Measurements from ENCODE around the gene LCLAT1.

LCLAT1 gene

DNA sequence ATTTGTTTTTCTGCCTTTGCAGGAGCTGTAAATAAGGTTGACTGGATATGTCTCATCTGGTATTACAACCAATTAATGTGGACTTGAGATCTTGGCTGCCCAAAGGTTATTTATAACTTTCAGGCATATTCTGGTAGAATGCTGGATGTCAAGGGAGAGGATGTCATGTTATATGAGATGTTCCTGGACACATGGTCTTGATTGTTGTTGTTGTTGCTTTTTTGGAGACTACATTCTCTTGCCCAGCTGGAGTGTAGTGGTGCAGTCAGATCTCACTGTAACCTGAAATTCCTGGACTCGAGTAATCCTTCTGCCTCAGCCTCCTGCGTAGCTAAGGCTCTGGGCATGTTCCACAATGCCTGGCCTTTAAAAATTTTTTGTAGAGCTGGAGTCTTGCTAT lies 83.3 kb downstream of the LCLAT1 start:
- Histone ChIP-seq H3K27me3 (replicated peaks in 2 of 5; ENCODE audit: control insufficient read depth in 4 of 5, insufficient read depth in 5 of 5, low read length in 4 of 5) (no peaks in the 10 kb centered on the region), H3K4me1 (ENCODE audit: control extremely low read depth in 1 of 4, control insufficient read depth in 4 of 4, insufficient read depth in 4 of 4, low read length in 3 of 4) (no peaks in the 10 kb centered on the region), H3K36me3 (ENCODE audit: control insufficient read depth in 4 of 4, insufficient read depth in 4 of 4, low read length in 3 of 4) (peaks cover 17 to 56% (median 24%) of the 10 kb centered on the region in 4 experiments), H3K4me3 (ENCODE audit: control insufficient read depth in 1 of 7, extremely low read depth in 1 of 7, insufficient read depth in 4 of 7, low read depth in 2 of 7, low read length in 6 of 7) (no peak overlapping the region), H3K9me3 (ENCODE audit: control extremely low read depth in 1 of 5, control insufficient read depth in 4 of 5, insufficient read depth in 2 of 5, low read depth in 1 of 5, low read length in 4 of 5) (peaks cover 2 to 22% (median 8%) of the 10 kb centered on the region in 5 experiments), H3K27ac (ENCODE audit: insufficient read depth in 1 of 2, low read depth in 1 of 2, low read length in 2 of 2, poor library complexity in 1 of 2, severe bottlenecking in 2 of 2) (no peak overlapping the region)
- CTCF ChIA-PET, result no interaction called here
- 100% methylated on average over 2 of the region's 2 CpGs for WGBS (ENCODE audit: insufficient coverage)
- POLR2A ChIA-PET, result no interaction called here
- no peak for DNase-seq

- no peaks in the 10 kb centered on the region for H3K27me3 ChIP-seq (replicated peaks in 2 of 5; ENCODE audit: control insufficient read depth in 4 of 5, insufficient read depth in 5 of 5, low read length in 4 of 5)
- peaks cover 0 to 15% (median 3%) of the 10 kb centered on the region in 5 experiments for H3K9me3 ChIP-seq (ENCODE audit: control extremely low read depth in 1 of 5, control insufficient read depth in 4 of 5, insufficient read depth in 2 of 5, low read depth in 1 of 5, low read length in 4 of 5)
- WGBS (ENCODE audit: insufficient coverage), result no CpG with 5 or more reads among the region's 1 CpG
- no peak overlapping the region for H3K4me3 ChIP-seq (ENCODE audit: control insufficient read depth in 1 of 7, extremely low read depth in 1 of 7, insufficient read depth in 4 of 7, low read depth in 2 of 7, low read length in 6 of 7)
- peaks cover 0 to 2% (median 0%) of the 10 kb centered on the region in 4 experiments for H3K4me1 ChIP-seq (ENCODE audit: control extremely low read depth in 1 of 4, control insufficient read depth in 4 of 4, insufficient read depth in 4 of 4, low read length in 3 of 4)
- peaks cover 0 to 6% (median under 1%) of the 10 kb centered on the region in 4 experiments for H3K36me3 ChIP-seq (ENCODE audit: control insufficient read depth in 4 of 4, insufficient read depth in 4 of 4, low read length in 3 of 4)
- POLR2A ChIA-PET, result interaction anchor here (0.5 to 0.6 kb wide), 2 partner anchors 94 to 130 kb away, joined by 3 read pairs; partner anchors contain the start of gene LCLAT1
- CTCF ChIA-PET, result no interaction called here
- H3K27ac ChIP-seq (ENCODE audit: insufficient read depth in 1 of 2, low read depth in 1 of 2, low read length in 2 of 2, poor library complexity in 1 of 2, severe bottlenecking in 2 of 2), result no peak overlapping the region
- no peak for DNase-seq
Measured at GRCh38 chr2:30541680-30542079, 94.6 kb downstream of the LCLAT1 start.

DNA sequence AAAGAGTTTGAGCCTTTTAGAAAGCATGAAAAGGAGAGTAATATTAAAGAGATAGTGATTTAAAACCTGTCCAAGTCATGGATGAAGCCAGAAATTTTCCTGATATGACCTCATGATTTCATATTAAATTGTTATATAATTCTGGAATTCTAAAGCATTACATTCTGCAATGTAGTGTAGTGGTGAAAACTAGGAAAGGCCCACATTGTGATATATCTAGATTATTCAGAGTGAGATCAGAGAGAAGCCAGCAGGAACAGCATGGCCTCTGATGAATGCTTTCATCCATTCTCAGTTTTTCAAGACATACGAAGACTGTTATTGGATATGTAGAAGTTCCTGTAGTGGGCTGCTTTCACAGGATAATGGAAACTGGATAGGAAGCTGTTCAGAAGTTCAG lies 98.8 kb downstream of the LCLAT1 start:
- H3K27me3 ChIP-seq (replicated peaks in 2 of 5; ENCODE audit: control insufficient read depth in 4 of 5, insufficient read depth in 5 of 5, low read length in 4 of 5), result no peaks in the 10 kb centered on the region
- WGBS (ENCODE audit: insufficient coverage), result no CpG with 5 or more reads among the region's 1 CpG
- H3K4me3 ChIP-seq (ENCODE audit: control insufficient read depth in 1 of 7, extremely low read depth in 1 of 7, insufficient read depth in 4 of 7, low read depth in 2 of 7, low read length in 6 of 7), result no peak overlapping the region
- no peak overlapping the region for H3K27ac ChIP-seq (ENCODE audit: insufficient read depth in 1 of 2, low read depth in 1 of 2, low read length in 2 of 2, poor library complexity in 1 of 2, severe bottlenecking in 2 of 2)
- POLR2A ChIA-PET, result no interaction called here
- no peak for DNase-seq
- H3K4me1 ChIP-seq (ENCODE audit: control extremely low read depth in 1 of 4, control insufficient read depth in 4 of 4, insufficient read depth in 4 of 4, low read length in 3 of 4), result peaks cover 0 to 2% (median 0%) of the 10 kb centered on the region in 4 experiments
- peaks cover 0 to 6% (median 2%) of the 10 kb centered on the region in 4 experiments for H3K36me3 ChIP-seq (ENCODE audit: control insufficient read depth in 4 of 4, insufficient read depth in 4 of 4, low read length in 3 of 4)
- CTCF ChIA-PET, result no interaction called here
- peaks cover 0 to 7% (median 3%) of the 10 kb centered on the region in 5 experiments for H3K9me3 ChIP-seq (ENCODE audit: control extremely low read depth in 1 of 5, control insufficient read depth in 4 of 5, insufficient read depth in 2 of 5, low read depth in 1 of 5, low read length in 4 of 5)

DNA sequence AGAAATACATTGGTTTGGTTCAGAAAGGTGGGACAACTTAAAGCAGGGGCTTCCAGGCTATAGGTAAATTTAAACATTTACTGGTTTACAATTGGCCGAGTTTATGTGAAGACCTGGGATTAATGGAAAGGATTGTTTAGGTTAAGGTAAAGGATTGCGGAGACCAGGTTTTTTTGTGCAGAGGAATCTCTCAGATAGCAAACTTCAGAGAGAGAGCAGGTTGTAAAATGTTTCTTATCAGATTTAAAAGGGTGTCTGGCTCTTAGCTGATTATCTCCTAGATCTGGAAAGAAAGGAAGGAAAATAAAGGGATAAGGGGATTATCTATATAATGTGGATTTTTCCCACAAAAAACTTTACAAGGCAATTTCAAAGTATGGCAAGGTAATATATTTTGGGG lies 101.3 kb downstream of the LCLAT1 start:
- peaks cover 0 to 2% (median 0%) of the 10 kb centered on the region in 4 experiments for H3K4me1 ChIP-seq (ENCODE audit: control extremely low read depth in 1 of 4, control insufficient read depth in 4 of 4, insufficient read depth in 4 of 4, low read length in 3 of 4)
- ChIA-PET CTCF (no interaction called here), POLR2A (no interaction called here)
- peaks cover 0 to 6% (median 2%) of the 10 kb centered on the region in 4 experiments for H3K36me3 ChIP-seq (ENCODE audit: control insufficient read depth in 4 of 4, insufficient read depth in 4 of 4, low read length in 3 of 4)
- DNase-seq, result no peak
- no peak overlapping the region for H3K4me3 ChIP-seq (ENCODE audit: control insufficient read depth in 1 of 7, extremely low read depth in 1 of 7, insufficient read depth in 4 of 7, low read depth in 2 of 7, low read length in 6 of 7)
- H3K27ac ChIP-seq (ENCODE audit: insufficient read depth in 1 of 2, low read depth in 1 of 2, low read length in 2 of 2, poor library complexity in 1 of 2, severe bottlenecking in 2 of 2), result no peak overlapping the region
- 100% methylated on average over 2 of the region's 2 CpGs for WGBS (ENCODE audit: insufficient coverage)
- H3K27me3 ChIP-seq (replicated peaks in 2 of 5; ENCODE audit: control insufficient read depth in 4 of 5, insufficient read depth in 5 of 5, low read length in 4 of 5), result no peaks in the 10 kb centered on the region
- H3K9me3 ChIP-seq (ENCODE audit: control extremely low read depth in 1 of 5, control insufficient read depth in 4 of 5, insufficient read depth in 2 of 5, low read depth in 1 of 5, low read length in 4 of 5), result peaks cover 0 to 6% (median 0%) of the 10 kb centered on the region in 5 experiments

- CTCF ChIA-PET, result interaction anchor here (0.6 to 1.2 kb wide), 2 partner anchors 162 to 563 kb away, joined by 4 read pairs; no protein-coding TSS in a partner anchor
Measured at GRCh38 chr2:30549096-30549495, 102.0 kb downstream of the LCLAT1 start.

GRCh38 chr2:30559544-30560275 lies 112.7 kb downstream of the LCLAT1 start:
- H3K27ac ChIP-seq (ENCODE audit: insufficient read depth in 1 of 2, low read depth in 1 of 2, low read length in 2 of 2, poor library complexity in 1 of 2, severe bottlenecking in 2 of 2), result no peak overlapping the region
- H3K9me3 ChIP-seq (ENCODE audit: control extremely low read depth in 1 of 5, control insufficient read depth in 4 of 5, insufficient read depth in 2 of 5, low read depth in 1 of 5, low read length in 4 of 5), result peaks cover 0 to 4% (median 0%) of the 10 kb centered on the region in 5 experiments
- POLR2A ChIA-PET, result no interaction called here
- no peaks in the 10 kb centered on the region for H3K4me1 ChIP-seq (ENCODE audit: control extremely low read depth in 1 of 4, control insufficient read depth in 4 of 4, insufficient read depth in 4 of 4, low read length in 3 of 4)
- no peaks in the 10 kb centered on the region for H3K27me3 ChIP-seq (replicated peaks in 2 of 5; ENCODE audit: control insufficient read depth in 4 of 5, insufficient read depth in 5 of 5, low read length in 4 of 5)
- peaks cover 6 to 11% (median 9%) of the 10 kb centered on the region in 4 experiments for H3K36me3 ChIP-seq (ENCODE audit: control insufficient read depth in 4 of 4, insufficient read depth in 4 of 4, low read length in 3 of 4)
- DNase-seq, result no peak
- no CpG with 5 or more reads among the region's 1 CpG for WGBS (ENCODE audit: insufficient coverage)
- CTCF ChIA-PET, result no interaction called here
- H3K4me3 ChIP-seq (ENCODE audit: control insufficient read depth in 1 of 7, extremely low read depth in 1 of 7, insufficient read depth in 4 of 7, low read depth in 2 of 7, low read length in 6 of 7), result no peak overlapping the region

More at GRCh38 chr2:30549096-30549495, 102.0 kb downstream of the LCLAT1 start:
- Histone ChIP-seq H3K36me3 (ENCODE audit: control insufficient read depth in 4 of 4, insufficient read depth in 4 of 4, low read length in 3 of 4) (peaks cover 0 to 6% (median 2%) of the 10 kb centered on the region in 4 experiments), H3K27ac (ENCODE audit: insufficient read depth in 1 of 2, low read depth in 1 of 2, low read length in 2 of 2, poor library complexity in 1 of 2, severe bottlenecking in 2 of 2) (no peak overlapping the region), H3K4me3 (ENCODE audit: control insufficient read depth in 1 of 7, extremely low read depth in 1 of 7, insufficient read depth in 4 of 7, low read depth in 2 of 7, low read length in 6 of 7) (no peak overlapping the region), H3K4me1 (ENCODE audit: control extremely low read depth in 1 of 4, control insufficient read depth in 4 of 4, insufficient read depth in 4 of 4, low read length in 3 of 4) (peaks cover 0 to 2% (median 0%) of the 10 kb centered on the region in 4 experiments), H3K27me3 (replicated peaks in 2 of 5; ENCODE audit: control insufficient read depth in 4 of 5, insufficient read depth in 5 of 5, low read length in 4 of 5) (no peaks in the 10 kb centered on the region), H3K9me3 (ENCODE audit: control extremely low read depth in 1 of 5, control insufficient read depth in 4 of 5, insufficient read depth in 2 of 5, low read depth in 1 of 5, low read length in 4 of 5) (peaks cover 0 to 6% (median 0%) of the 10 kb centered on the region in 5 experiments)
- WGBS (ENCODE audit: insufficient coverage), result no CpG with 5 or more reads among the region's 2 CpGs
- no peak for DNase-seq
- POLR2A ChIA-PET, result no interaction called here

GRCh38 chr2:30561349-30561748 lies 114.3 kb downstream of the LCLAT1 start:
- Histone ChIP-seq H3K9me3 (ENCODE audit: control extremely low read depth in 1 of 5, control insufficient read depth in 4 of 5, insufficient read depth in 2 of 5, low read depth in 1 of 5, low read length in 4 of 5) (no peaks in the 10 kb centered on the region), H3K27ac (ENCODE audit: insufficient read depth in 1 of 2, low read depth in 1 of 2, low read length in 2 of 2, poor library complexity in 1 of 2, severe bottlenecking in 2 of 2) (no peak overlapping the region), H3K36me3 (ENCODE audit: control insufficient read depth in 4 of 4, insufficient read depth in 4 of 4, low read length in 3 of 4) (peaks cover 7 to 15% (median 8%) of the 10 kb centered on the region in 4 experiments), H3K27me3 (replicated peaks in 2 of 5; ENCODE audit: control insufficient read depth in 4 of 5, insufficient read depth in 5 of 5, low read length in 4 of 5) (no peaks in the 10 kb centered on the region), H3K4me3 (ENCODE audit: control insufficient read depth in 1 of 7, extremely low read depth in 1 of 7, insufficient read depth in 4 of 7, low read depth in 2 of 7, low read length in 6 of 7) (no peak overlapping the region), H3K4me1 (ENCODE audit: control extremely low read depth in 1 of 4, control insufficient read depth in 4 of 4, insufficient read depth in 4 of 4, low read length in 3 of 4) (no peaks in the 10 kb centered on the region)
- DNase-seq, result no peak
- ChIA-PET POLR2A (no interaction called here), CTCF (no interaction called here)
- WGBS (ENCODE audit: insufficient coverage), result no CpG with 5 or more reads among the region's 1 CpG

All from common myeloid progenitor, CD34-positive (primary cell).